HL-60 (cell line): ENCODE results near the gene ANKS1B.

Experiments used
- GABPA ChIP-seq: IDR thresholded peaks from 2 replicates; pipeline ENCODE4 v1.6.1; 2012; ENCODE audit warnings: low read depth
- REST ChIP-seq: IDR thresholded peaks from 2 replicates; pipeline ENCODE4 v1.6.1; 2012; ENCODE audit warnings: low read depth; ENCODE audit not compliant: insufficient replicate concordance
- TF ChIP-seq, protein P1 (sequence below): IDR thresholded peaks from one replicate; pipeline ENCODE4 v1.5.1; 2011; ENCODE audit warnings: low read length, control low read depth, inconsistent platforms; ENCODE audit not compliant: insufficient read depth

DNA sequence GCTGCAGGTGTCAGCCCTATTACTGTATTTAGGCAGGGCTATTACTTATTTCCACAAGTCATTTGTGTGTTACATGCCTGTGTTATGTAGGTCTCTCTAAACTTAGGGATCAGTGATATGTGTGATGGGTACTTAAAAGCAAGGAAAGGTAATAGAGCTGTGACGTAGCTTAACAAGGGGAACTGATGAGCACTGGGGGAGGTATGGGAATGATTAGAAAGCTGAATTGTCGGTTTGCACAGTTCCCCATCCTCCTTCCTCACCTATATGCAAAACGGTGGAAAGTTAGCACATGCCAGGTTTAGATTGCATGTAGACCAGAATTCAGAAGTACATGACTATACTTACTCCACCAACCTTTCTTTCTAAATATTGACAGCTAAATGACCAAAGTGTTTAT, 831.4 kb downstream of the ANKS1B start:
- TF ChIP-seq, protein P1, sequence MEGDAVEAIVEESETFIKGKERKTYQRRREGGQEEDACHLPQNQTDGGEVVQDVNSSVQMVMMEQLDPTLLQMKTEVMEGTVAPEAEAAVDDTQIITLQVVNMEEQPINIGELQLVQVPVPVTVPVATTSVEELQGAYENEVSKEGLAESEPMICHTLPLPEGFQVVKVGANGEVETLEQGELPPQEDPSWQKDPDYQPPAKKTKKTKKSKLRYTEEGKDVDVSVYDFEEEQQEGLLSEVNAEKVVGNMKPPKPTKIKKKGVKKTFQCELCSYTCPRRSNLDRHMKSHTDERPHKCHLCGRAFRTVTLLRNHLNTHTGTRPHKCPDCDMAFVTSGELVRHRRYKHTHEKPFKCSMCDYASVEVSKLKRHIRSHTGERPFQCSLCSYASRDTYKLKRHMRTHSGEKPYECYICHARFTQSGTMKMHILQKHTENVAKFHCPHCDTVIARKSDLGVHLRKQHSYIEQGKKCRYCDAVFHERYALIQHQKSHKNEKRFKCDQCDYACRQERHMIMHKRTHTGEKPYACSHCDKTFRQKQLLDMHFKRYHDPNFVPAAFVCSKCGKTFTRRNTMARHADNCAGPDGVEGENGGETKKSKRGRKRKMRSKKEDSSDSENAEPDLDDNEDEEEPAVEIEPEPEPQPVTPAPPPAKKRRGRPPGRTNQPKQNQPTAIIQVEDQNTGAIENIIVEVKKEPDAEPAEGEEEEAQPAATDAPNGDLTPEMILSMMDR, result no peak
- no peak for TF ChIP-seq REST
- TF ChIP-seq GABPA, result no peak
